IMR-90 (cell line): ENCODE measurements around the gene ARPC2.

Experiments
- FOS ChIP-seq: fragments of 150-350 bp; IDR thresholded peaks from 2 replicates; pipeline ENCODE4 v1.6.1; 2016; ENCODE audit warnings: low read depth, low read length
- MAFK ChIP-seq: IDR thresholded peaks from 2 replicates; pipeline ENCODE4 v1.6.1; 2012; ENCODE audit warnings: low read depth, low read length, improper control_type of control experiment
- RAD21 ChIP-seq: IDR thresholded peaks from 2 replicates; pipeline ENCODE4 v1.6.1; 2012; ENCODE audit warnings: low read length, improper control_type of control experiment
- SMC3 ChIP-seq: fragments of 150-350 bp; IDR thresholded peaks from 2 replicates; pipeline ENCODE4 v1.6.1; 2016; ENCODE audit warnings: low read depth, mild to moderate bottlenecking, antibody characterized with exemption, low read length, moderate library complexity
- TF ChIP-seq, protein P1 (sequence below): conservative IDR thresholded peaks from 2 replicates; pipeline ENCODE4 v1.5.1; 2012; ENCODE audit warnings: mild to moderate bottlenecking, low read depth, low read length, improper control_type of control experiment

DNA sequence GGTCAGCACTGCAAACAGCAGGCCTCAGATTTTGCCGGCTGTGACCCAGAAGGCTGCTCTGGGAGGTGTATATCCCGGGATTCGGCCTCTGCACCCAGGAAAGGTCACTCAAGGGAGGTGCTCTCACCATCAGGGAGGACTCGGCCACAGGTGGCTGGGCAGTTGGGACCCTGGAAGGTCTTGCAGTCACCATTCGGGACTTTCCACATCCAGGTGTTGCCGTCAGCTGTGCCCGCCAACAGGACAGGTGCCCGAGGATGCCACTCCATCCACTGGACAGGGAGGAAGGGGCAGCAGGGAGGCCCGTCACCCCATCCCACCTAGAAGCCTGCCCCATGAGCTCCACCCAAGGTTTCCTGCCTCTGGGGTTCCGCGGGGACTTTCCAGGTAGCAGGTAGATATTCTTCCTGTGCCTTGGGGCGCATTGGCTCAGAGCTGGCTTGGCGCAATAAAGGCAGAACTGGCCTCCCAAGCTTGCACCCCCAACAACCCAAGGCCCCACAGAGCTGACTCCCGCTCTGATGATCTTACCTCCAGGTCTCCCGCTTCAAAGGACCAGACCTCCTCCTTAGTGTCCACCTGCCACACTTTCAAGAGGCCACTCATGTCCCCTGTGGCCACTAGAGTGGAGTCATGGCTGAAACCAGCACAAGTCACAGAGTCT lies 49.5 kb downstream of the ARPC2 start:
- no peak for TF ChIP-seq SMC3
- TF ChIP-seq, protein P1, sequence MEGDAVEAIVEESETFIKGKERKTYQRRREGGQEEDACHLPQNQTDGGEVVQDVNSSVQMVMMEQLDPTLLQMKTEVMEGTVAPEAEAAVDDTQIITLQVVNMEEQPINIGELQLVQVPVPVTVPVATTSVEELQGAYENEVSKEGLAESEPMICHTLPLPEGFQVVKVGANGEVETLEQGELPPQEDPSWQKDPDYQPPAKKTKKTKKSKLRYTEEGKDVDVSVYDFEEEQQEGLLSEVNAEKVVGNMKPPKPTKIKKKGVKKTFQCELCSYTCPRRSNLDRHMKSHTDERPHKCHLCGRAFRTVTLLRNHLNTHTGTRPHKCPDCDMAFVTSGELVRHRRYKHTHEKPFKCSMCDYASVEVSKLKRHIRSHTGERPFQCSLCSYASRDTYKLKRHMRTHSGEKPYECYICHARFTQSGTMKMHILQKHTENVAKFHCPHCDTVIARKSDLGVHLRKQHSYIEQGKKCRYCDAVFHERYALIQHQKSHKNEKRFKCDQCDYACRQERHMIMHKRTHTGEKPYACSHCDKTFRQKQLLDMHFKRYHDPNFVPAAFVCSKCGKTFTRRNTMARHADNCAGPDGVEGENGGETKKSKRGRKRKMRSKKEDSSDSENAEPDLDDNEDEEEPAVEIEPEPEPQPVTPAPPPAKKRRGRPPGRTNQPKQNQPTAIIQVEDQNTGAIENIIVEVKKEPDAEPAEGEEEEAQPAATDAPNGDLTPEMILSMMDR: no peak
- TF ChIP-seq MAFK: no peak
- TF ChIP-seq RAD21: no peak
- no peak for TF ChIP-seq FOS
